Measurements from ENCODE around the gene ZNF70. TPM values are rescaled to one million over a fixed set of nuclear protein-coding genes. Genes with fewer than 3 reads are reported as not detected.
A peak's percentile ranks its signal among the peaks of the same experiment; 100 is the strongest.

The ZNF70 gene
- total and polyA plus RNA-seq, 2 of the 13 experiments (the other 11 are each of a cell fraction or from before 2014, with no cell fraction given): 0.62 to 3.6 TPM

- TF ChIP-seq ZNF782 (CRISPR knock-in tag; IDR thresholded peaks at IDR 0.05; ENCODE audit: borderline replicate concordance): no peak
- 0 out of 2 replicates have a peak, but pooled peaks have one; percentile 47 for TF ChIP-seq BATF2 (CRISPR knock-in tag; IDR thresholded peaks at IDR 0.05)
- TF ChIP-seq USF2 (IDR thresholded peaks at IDR 0.05; ENCODE audit: low read depth, low read length): peak; percentile 43; the same call in 1 of the 2 replicates
- TF ChIP-seq USF2 (CRISPR knock-in tag; IDR thresholded peaks at IDR 0.05; ENCODE audit: borderline replicate concordance): peak; percentile 90; the same call in 1 of the 2 replicates
- no peak for TF ChIP-seq WIZ (CRISPR knock-in tag; IDR thresholded peaks at IDR 0.05)
- peak; percentile 64; the same call in 1 of the 2 replicates for TF ChIP-seq ZNF414 (CRISPR knock-in tag; IDR thresholded peaks at IDR 0.05)
- TF ChIP-seq KMT2A (CRISPR knock-in tag; IDR thresholded peaks at IDR 0.05): peak; percentile 84; the same call in 1 of the 2 replicates
- TF ChIP-seq KDM3A (CRISPR knock-in tag; IDR thresholded peaks at IDR 0.05; ENCODE audit: low read depth): peak; percentile 58; the same call in 1 of the 2 replicates
- TF ChIP-seq ZNF646 (CRISPR knock-in tag; IDR thresholded peaks at IDR 0.05): no peak
- peak; percentile 16; the same call in 1 of the 2 replicates for TF ChIP-seq STAG1 (CRISPR knock-in tag; IDR thresholded peaks at IDR 0.05)
- no peak for TF ChIP-seq PLSCR1 (CRISPR knock-in tag; IDR thresholded peaks at IDR 0.05; ENCODE audit: borderline replicate concordance)
- TF ChIP-seq ZNF446 (CRISPR knock-in tag; IDR thresholded peaks at IDR 0.05): no peak
- no peak for TF ChIP-seq PREB (CRISPR knock-in tag; IDR thresholded peaks at IDR 0.05)
- no peak for TF ChIP-seq SKI (IDR thresholded peaks at IDR 0.05; ENCODE audit: partially characterized antibody)
- peak; percentile 60; the same call in 1 of the 2 replicates for TF ChIP-seq ZNF773 (CRISPR knock-in tag; IDR thresholded peaks at IDR 0.05; ENCODE audit: borderline replicate concordance)
Measured at GRCh38 chr22:23716811-23717801, 33.8 kb downstream of the ZNF70 start (continued).
